ENCODE measurements around the gene ARL8B. TPM values are rescaled to one million over a fixed set of nuclear protein-coding genes. Genes with fewer than 3 reads are reported as not detected.

The ARL8B gene
- total RNA-seq, 1 experiment from 2014 or later, result 52.4 TPM

DNA sequence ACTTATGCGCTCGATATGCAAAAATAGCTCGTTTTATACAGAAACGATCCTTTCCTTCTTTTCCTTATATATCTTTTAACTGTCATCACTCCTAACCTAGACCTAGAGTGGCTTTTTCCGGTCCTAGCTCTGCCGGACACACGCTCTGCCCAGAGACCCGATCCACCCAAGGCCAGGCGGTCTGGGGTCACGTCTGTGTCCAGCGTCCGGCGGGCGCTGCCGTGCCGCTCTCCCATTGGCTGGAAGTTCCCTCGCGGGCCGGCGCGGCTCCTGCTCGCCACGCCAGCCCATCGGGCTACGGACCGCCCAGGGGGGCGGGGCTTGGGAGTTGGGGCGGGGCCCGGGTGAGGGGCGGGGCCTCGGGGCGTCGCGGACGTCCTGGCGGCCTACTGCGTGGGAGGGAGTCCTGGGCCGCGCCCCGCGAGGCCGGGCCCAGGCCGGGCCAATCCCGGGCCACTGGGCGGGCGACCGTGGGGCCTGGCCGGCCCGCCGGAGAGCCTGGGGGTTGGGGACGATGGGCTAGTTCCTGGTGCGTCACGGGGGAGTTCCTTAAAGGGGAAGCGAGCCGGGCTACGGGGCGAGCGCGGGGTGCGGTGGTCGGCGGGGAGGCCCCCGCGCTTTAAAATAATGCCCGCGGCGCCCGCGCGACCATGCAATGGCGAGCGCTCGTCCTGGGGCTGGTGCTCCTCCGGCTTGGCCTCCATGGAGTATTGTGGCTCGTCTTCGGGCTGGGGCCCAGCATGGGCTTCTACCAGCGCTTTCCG is 65.2 kb downstream of the ARL8B start, which contains the start of gene EDEM1:
EDEM1 (plus strand) TSS at position 552 of the 764 bp plus-strand sequence; CDS start at position 651, 99 bp downstream.
- Histone ChIP-seq H3K27ac (ENCODE audit: low read length) (peak within 1 kb of the TSS; percentile 66), H3K4me1 (ENCODE audit: low read length) (peaks cover 49% of the 10 kb centered on the region), H3K9ac (ENCODE audit: low read length) (peak within 1 kb of the TSS; percentile 97), H4K20me1 (ENCODE audit: insufficient read depth, low read depth, low read length) (peaks cover 9% of the 10 kb centered on the region; the same call in 1 of the 2 replicates), H3K9me2 (replicated peaks; ENCODE audit: insufficient read depth, low read length) (no peaks in the 10 kb centered on the region), H3K4me2 (ENCODE audit: low read depth, low read length, poor library complexity, severe bottlenecking) (peak within 1 kb of the TSS; percentile 90), H3K4me3 (ENCODE audit: low read length) (peak within 1 kb of the TSS; percentile 80), H2AFZ (ENCODE audit: low read length) (peak within 1 kb of the TSS; percentile 15; the same call in 1 of the 2 replicates), H3K9me3 (ENCODE audit: low read length) (no peaks in the 10 kb centered on the region), H3K36me3 (ENCODE audit: insufficient read depth, low read length) (0 out of 2 replicates have a peak, but pooled peaks cover 3% of the 10 kb centered on the region), H3K79me2 (ENCODE audit: low read length) (peaks cover 48% of the 10 kb centered on the region), H3K27me3 (ENCODE audit: low read length) (no peaks in the 10 kb centered on the region)
- peak; percentile 97 for DNase-seq

DNA sequence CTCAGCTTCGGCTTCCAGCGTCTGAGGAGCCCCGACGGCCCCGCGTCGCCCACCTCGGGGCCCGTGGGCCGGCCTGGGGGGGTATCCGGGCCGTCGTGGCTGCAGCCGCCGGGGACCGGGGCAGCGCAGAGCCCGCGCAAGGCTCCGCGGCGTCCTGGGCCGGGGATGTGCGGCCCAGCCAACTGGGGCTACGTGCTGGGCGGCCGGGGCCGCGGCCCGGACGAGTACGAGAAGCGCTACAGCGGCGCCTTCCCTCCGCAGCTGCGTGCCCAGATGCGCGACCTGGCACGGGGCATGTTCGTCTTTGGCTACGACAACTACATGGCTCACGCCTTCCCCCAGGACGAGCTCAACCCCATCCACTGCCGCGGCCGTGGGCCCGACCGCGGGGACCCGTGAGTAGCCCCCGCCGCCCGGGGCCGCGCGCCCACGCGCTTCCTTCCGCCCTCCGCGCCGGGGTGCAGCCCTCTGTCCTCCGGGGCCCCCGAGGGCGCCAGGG is 65.9 kb downstream of the ARL8B start:
- Histone ChIP-seq H3K9ac (ENCODE audit: low read length) (peak overlapping the region; percentile 97), H3K36me3 (ENCODE audit: insufficient read depth, low read length) (peaks cover 4% of the 10 kb centered on the region; the same call in 1 of the 2 replicates), H4K20me1 (ENCODE audit: insufficient read depth, low read depth, low read length) (peaks cover 9% of the 10 kb centered on the region; the same call in 1 of the 2 replicates), H2AFZ (ENCODE audit: low read length) (0 out of 2 replicates have a peak overlapping the region, but pooled peaks have one; percentile 0), H3K9me2 (replicated peaks; ENCODE audit: insufficient read depth, low read length) (no peaks in the 10 kb centered on the region), H3K27me3 (ENCODE audit: low read length) (no peaks in the 10 kb centered on the region), H3K4me1 (ENCODE audit: low read length) (peaks cover 55% of the 10 kb centered on the region), H3K4me2 (ENCODE audit: low read depth, low read length, poor library complexity, severe bottlenecking) (peak overlapping the region; percentile 90), H3K79me2 (ENCODE audit: low read length) (peaks cover 54% of the 10 kb centered on the region), H3K9me3 (ENCODE audit: low read length) (no peaks in the 10 kb centered on the region), H3K27ac (ENCODE audit: low read length) (peak overlapping the region; percentile 66), H3K4me3 (ENCODE audit: low read length) (peak overlapping the region; percentile 80)
- DNase-seq, result peak; percentile 73

DNA sequence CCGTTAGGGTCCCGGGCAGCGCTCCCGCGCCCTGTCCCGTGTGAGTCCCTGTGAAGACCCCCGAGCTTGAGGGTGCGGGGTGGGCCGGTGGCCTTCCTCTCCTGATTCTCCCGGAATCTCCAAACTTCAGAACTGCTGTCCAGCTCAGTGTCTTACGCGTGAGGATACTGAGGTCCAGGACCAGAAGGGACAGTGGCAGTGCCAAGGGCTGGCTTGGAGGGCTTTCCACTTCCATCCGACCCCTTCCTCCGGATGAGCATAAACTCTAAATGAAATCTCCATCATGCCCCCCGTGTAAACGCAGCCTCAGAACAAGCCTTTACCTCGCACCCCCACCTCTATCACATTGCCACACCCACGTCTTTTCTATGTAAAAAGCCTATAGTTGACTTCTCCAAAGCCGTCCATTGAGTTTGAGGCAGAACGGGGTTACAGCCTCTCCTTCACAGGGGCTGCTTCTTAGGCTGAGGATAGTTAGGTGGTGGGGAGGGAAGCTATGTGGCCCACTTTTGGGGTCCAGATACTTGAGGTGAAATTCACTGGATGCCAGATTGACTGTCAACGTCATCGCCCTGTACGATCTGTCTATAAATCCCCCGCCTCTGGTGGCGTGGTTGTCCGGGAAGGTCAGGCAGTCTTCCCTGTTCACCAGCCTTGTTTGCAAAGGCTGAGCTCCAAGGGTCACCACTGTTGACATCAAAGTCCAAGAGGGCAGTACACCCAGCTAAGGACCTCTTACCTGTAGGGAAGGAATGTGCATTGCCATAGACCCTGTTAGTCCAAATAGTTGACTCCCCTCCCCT is 66.5 kb downstream of the ARL8B start:
- H3K4me1 ChIP-seq (ENCODE audit: low read length), result peaks cover 58% of the 10 kb centered on the region

DNA sequence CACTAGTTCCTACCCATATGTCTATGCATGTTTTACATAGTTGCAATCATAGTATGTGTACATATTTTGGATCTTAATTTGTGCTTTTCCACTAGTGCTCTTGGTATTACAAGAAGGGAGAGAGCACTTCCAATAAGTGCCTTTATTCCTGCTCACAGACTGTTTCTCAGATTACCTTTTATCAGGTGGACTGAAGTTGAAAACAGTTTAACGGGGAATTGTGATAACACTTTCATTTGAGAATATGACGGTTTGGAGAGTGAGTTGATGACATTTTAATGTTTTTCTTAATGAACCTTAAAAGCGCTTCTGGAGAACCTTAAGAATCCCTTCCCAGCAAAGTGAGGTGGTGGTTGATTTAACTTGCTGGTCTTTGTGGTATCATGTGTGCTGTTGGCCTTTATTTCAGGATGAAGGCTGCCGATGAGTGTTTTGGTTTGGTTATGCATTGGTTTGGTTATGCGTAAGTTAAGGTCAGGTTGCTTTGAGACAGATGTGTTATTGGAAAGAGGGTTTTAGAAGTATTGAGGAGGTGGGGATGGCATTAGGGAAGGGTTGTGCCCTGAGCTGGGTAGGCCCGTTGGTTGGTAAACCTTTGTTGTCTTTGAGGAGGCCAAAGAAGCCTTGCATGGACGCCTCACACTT is 68.2 kb downstream of the ARL8B start:
- Histone ChIP-seq H2AFZ (ENCODE audit: low read length) (no peak overlapping the region), H3K4me3 (ENCODE audit: low read length) (peak overlapping the region; percentile 80), H3K4me2 (ENCODE audit: low read depth, low read length, poor library complexity, severe bottlenecking) (peak overlapping the region; percentile 90), H3K9me2 (replicated peaks; ENCODE audit: insufficient read depth, low read length) (no peaks in the 10 kb centered on the region), H3K9me3 (ENCODE audit: low read length) (no peaks in the 10 kb centered on the region), H3K36me3 (ENCODE audit: insufficient read depth, low read length) (peaks cover 9% of the 10 kb centered on the region; the same call in 1 of the 2 replicates), H4K20me1 (ENCODE audit: insufficient read depth, low read depth, low read length) (peaks cover 9% of the 10 kb centered on the region; the same call in 1 of the 2 replicates), H3K4me1 (ENCODE audit: low read length) (peaks cover 71% of the 10 kb centered on the region), H3K9ac (ENCODE audit: low read length) (peak overlapping the region; percentile 97), H3K27ac (ENCODE audit: low read length) (peak overlapping the region; percentile 12; the same call in 1 of the 2 replicates), H3K27me3 (ENCODE audit: low read length) (no peaks in the 10 kb centered on the region), H3K79me2 (ENCODE audit: low read length) (peaks cover 77% of the 10 kb centered on the region)
- no peak for DNase-seq

More for the DNA sequence above, 66.5 kb downstream of the ARL8B start:
- 0 out of 2 replicates have a peak overlapping the region, but pooled peaks have one; percentile 0 for H2AFZ ChIP-seq (ENCODE audit: low read length)
- H3K4me3 ChIP-seq (ENCODE audit: low read length), result peak overlapping the region; percentile 80
- H3K4me2 ChIP-seq (ENCODE audit: low read depth, low read length, poor library complexity, severe bottlenecking), result peak overlapping the region; percentile 90
- peak overlapping the region; percentile 66 for H3K27ac ChIP-seq (ENCODE audit: low read length)
- H4K20me1 ChIP-seq (ENCODE audit: insufficient read depth, low read depth, low read length), result peaks cover 9% of the 10 kb centered on the region; the same call in 1 of the 2 replicates
- H3K9ac ChIP-seq (ENCODE audit: low read length), result peak overlapping the region; percentile 97
- H3K79me2 ChIP-seq (ENCODE audit: low read length), result peaks cover 60% of the 10 kb centered on the region
- no peaks in the 10 kb centered on the region for H3K9me2 ChIP-seq (replicated peaks; ENCODE audit: insufficient read depth, low read length)
- no peaks in the 10 kb centered on the region for H3K27me3 ChIP-seq (ENCODE audit: low read length)
- no peaks in the 10 kb centered on the region for H3K9me3 ChIP-seq (ENCODE audit: low read length)
- H3K36me3 ChIP-seq (ENCODE audit: insufficient read depth, low read length), result peaks cover 4% of the 10 kb centered on the region; the same call in 1 of the 2 replicates
- peak; percentile 87 for DNase-seq

- Histone ChIP-seq H3K36me3 (ENCODE audit: insufficient read depth, low read length) (peaks cover 15% of the 10 kb centered on the region), H4K20me1 (ENCODE audit: insufficient read depth, low read depth, low read length) (peaks cover 9% of the 10 kb centered on the region; the same call in 1 of the 2 replicates), H3K9ac (ENCODE audit: low read length) (peak overlapping the region; percentile 15; the same call in 1 of the 2 replicates), H3K4me2 (ENCODE audit: low read depth, low read length, poor library complexity, severe bottlenecking) (peak overlapping the region; percentile 90), H3K9me3 (ENCODE audit: low read length) (no peaks in the 10 kb centered on the region), H3K27ac (ENCODE audit: low read length) (peak overlapping the region; percentile 59), H3K4me1 (ENCODE audit: low read length) (peaks cover 66% of the 10 kb centered on the region), H3K9me2 (replicated peaks; ENCODE audit: insufficient read depth, low read length) (no peaks in the 10 kb centered on the region), H2AFZ (ENCODE audit: low read length) (no peak overlapping the region), H3K27me3 (ENCODE audit: low read length) (no peaks in the 10 kb centered on the region), H3K79me2 (ENCODE audit: low read length) (peaks cover 91% of the 10 kb centered on the region), H3K4me3 (ENCODE audit: low read length) (peak overlapping the region; percentile 16; the same call in 1 of the 2 replicates)
- no peak for DNase-seq
Measured at GRCh38 chr3:5191555-5192304, 69.6 kb downstream of the ARL8B start.

DNA sequence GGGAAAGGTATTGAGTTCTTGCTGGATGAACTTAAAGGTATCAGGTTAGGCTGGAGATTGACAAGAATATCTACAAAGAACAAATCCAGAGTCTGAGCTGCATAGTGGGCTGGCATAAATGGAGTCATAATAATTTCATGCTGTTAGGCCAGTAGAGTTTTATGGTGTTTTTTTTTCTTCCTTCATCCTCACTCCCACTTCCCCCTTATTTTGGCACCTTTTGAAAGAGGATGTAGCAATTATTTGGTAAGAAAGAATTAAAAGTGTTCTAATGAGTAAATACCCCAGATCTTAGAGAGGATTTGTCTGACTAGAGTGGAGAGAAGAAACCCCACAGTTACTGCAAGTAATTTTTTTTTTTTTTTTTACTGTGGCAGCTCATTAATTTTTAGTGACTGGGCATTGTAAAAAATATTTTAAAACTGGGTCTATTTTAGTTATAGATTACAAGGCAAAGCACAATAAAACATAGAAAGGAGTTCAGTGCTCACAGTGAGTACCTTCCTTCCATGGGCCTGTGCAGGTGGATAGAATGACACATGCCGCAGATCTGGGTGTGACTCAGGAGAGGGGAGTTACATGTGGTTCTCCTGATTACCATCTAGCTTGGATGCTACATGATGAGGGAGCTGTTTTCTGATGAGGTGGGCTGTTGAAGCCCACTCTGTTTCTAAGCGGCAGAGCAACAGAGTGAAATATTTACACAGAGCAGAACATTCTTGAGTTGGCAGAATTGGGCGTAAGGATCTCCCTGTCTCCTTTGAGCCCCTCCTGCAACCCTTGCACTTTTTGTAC is 70.7 kb downstream of the ARL8B start:
- Histone ChIP-seq H3K27me3 (ENCODE audit: low read length) (no peaks in the 10 kb centered on the region), H3K36me3 (ENCODE audit: insufficient read depth, low read length) (peaks cover 20% of the 10 kb centered on the region), H3K4me2 (ENCODE audit: low read depth, low read length, poor library complexity, severe bottlenecking) (peak overlapping the region; percentile 90), H3K9me2 (replicated peaks; ENCODE audit: insufficient read depth, low read length) (no peaks in the 10 kb centered on the region), H4K20me1 (ENCODE audit: insufficient read depth, low read depth, low read length) (peaks cover 9% of the 10 kb centered on the region; the same call in 1 of the 2 replicates), H2AFZ (ENCODE audit: low read length) (no peak overlapping the region), H3K9me3 (ENCODE audit: low read length) (no peaks in the 10 kb centered on the region), H3K4me3 (ENCODE audit: low read length) (no peak overlapping the region), H3K79me2 (ENCODE audit: low read length) (peaks cover 99% of the 10 kb centered on the region), H3K27ac (ENCODE audit: low read length) (peak overlapping the region; percentile 59), H3K9ac (ENCODE audit: low read length) (no peak overlapping the region; the same call in 1 of the 2 replicates), H3K4me1 (ENCODE audit: low read length) (peaks cover 72% of the 10 kb centered on the region)
- no peak for DNase-seq

All from Karpas-422 (cell line).